ENCODE measurements around the gene HCFC1.
A peak's percentile ranks its signal among the peaks of the same experiment; 100 is the strongest.

HCFC1 gene

DNA sequence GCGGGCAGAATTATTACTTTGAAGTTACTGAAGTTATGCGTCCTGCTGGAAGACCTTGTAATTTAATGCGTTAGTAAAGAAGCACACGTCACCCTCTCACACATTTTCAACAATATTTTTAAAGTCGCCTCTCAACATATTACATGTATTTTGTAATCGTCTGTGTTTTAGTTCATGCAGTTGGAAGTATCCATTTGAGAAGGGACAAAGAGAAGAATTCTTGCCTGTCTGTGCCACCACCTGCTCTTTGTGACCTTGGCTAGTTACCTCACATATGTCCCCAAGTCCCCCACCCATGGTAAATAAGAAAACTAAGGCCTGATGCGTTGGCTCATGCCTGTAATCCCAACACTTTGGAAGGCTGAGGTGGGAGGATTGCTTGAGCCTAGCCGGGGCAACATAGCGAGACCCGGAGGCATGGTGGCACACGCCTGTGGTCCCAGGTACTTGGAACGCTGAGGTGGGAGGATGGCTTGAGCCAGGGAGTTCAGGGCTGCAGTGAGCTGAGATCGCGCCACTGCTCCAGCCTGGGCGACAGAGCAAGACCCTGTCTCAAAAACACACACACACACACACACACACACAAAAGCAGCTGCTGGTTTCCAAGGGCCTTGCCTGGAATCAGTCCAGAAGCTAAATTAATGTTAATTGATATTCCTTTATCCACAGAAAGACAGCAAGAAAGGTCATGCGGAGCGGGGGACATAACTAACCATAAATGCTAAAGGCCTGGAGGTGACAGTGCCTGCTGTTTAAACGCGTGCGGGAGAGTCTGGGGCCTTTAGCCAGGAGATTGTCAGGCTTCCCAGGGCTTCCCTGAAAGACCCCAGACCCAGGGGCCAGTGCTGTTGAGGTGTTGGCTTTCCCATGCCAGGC lies 1.7 kb upstream of the HCFC1 start:
- no peak for DNase-seq (ENCODE audit: low spot score)

- DNase-seq (ENCODE audit: low spot score), result peak; percentile 88
These were observed 929 bp upstream of the HCFC1 start, which contains the start of gene TMEM187 for GRCh38 chrX:153972368-153973126. TSS of gene TMEM187 (plus strand) at chrX:153972754. CDS start at chrX:153982063, 9,309 bp downstream.

GRCh38 chrX:153971124-153971449 lies 531 bp downstream of the HCFC1 start:
- DNase-seq (ENCODE audit: low spot score), result peak; percentile 87

DNA sequence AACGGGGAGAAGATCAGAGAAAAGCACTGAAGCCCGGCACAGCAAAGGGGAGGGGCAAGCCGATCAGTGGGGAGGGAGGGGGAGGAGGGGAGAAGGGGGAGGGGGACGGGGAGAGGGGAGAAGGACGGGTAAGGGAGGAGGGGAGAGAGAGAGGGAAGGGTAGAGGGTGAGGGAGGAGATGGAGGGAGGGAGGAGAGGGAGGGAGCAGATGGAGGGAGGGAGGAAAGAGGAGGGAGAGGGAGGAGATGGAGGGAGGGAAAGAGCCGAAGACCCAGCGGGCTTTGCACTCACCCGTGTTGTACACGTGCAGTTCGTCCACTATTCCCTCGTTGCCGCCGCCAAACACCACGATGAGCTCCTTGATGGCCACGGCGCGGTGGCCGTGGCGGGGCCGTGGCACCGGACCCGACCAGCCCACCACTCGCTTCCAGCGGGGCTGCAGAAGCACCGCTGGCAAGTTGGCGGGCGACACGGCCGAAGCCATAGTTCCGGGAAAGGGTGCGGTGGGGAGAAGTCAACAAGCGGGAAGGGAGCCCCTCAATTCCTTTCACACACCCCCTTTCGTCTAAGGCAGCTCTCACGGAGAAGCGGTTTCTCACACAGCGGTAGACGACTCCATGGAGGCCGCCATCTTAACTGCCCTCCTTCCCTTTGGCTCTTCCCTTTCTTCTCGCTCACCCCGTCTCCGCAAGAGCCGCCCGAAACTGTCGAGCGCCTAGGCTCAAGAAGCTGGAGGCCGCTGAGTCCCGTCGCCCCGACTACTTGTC lies 1.1 kb downstream of the HCFC1 start:
- no peak for DNase-seq (ENCODE audit: low spot score)

GRCh38 chrX:153969904-153970356 lies 1.7 kb downstream of the HCFC1 start:
- no peak for DNase-seq (ENCODE audit: low spot score)

- DNase-seq (ENCODE audit: low spot score), result no peak
These were observed 2.3 kb downstream of the HCFC1 start for GRCh38 chrX:153969125-153969903.

DNA sequence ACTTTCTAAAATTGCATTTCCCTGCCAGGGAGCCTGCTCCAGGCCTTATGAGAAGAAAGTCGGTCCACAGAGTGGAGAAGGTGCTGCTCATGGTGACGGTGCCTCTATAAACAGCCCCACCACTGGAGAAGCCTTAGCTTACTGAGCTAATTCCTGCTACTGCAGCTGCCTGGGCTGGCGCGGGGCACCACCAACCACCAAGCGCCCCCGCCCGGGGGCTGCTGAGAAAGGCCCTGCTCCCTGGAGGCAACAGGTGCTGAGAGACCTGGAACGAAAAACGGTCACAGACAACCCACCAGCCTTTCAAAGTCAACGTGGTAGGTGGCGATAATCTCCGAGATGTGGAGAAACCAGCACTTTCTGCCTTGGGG lies 2.9 kb downstream of the HCFC1 start:
- DNase-seq (ENCODE audit: low spot score), result no peak

DNA sequence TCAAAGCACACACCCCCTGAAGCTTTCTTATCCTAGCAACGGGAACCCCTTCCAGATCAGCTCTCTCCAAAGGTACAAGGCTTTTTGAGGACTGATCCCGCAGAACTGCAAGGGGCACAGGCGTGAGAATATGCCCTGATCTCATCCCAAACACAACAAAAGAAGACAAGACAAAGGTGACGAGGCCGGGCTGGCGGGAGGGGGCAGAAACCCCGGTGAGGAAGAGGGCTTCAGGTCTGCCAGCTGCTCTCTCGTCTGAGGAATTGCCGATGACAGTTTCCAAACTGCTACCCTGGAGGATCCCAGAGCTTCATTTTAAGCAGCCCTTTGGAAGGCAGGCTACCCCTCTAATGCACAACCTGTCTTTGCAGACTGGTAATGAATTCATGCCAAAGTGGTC lies 3.4 kb downstream of the HCFC1 start:
- no peak for DNase-seq (ENCODE audit: low spot score)

DNA sequence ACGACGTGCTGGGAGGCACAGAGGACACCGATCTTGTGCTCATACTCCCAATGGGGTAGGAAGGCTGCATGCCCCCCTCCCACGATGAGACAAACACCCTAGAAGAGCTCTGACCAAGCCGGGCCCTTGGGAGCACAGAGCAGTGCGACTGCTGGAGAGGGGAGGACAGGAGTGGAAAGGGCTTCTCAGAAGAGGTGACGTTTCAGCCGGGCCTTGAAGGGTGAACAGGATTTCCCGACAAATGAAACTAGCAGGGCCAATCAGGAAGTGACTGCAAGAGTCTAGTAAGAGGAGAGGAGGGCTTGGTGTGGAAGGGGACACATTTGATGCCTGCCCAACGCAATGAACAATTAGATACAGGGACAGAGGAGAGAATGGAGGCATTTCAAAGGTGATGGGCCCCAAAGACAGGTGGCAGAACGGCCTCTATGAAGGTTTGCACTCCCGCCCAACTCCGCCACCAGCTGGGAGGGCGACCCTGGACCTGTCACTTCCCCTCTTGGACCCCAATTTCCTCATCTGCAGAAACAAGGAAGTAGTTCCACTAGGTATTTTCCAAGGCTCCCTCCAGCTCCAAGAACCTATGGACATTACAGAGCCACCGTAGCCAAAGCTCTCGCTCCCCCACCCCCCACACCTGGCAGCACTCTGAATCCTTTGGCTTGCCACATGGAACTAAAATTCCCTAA lies 3.9 kb downstream of the HCFC1 start:
- DNase-seq (ENCODE audit: low spot score), result no peak

GRCh38 chrX:153966841-153967535 lies 4.6 kb downstream of the HCFC1 start:
- no peak for DNase-seq (ENCODE audit: low spot score)

- DNase-seq (ENCODE audit: low spot score), result no peak
These were observed 5.3 kb downstream of the HCFC1 start for GRCh38 chrX:153966283-153966688.

- no peak for DNase-seq (ENCODE audit: low spot score)
These were observed 6.2 kb downstream of the HCFC1 start for GRCh38 chrX:153965406-153965805.

DNA sequence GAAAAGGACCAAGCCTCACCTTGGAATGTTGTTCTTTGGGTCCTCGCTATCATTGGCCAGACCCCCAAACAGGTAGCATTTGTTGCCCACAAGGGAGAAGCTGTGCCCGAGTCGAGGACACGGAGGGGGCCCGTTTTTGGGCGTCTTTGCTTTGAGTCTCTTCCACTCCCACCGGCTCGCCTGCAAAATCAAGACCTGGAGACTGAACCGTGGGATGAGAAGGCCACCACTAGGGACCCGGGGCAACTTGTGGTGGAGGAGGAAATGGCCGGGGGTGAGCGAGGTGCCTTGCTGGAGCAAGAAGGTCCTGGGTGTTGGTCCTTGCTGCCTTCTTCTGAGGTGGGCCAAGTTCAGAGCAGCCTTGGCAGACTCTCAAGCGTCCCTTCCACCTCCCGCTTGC lies 7.5 kb downstream of the HCFC1 start:
- no peak for DNase-seq (ENCODE audit: low spot score)

DNA sequence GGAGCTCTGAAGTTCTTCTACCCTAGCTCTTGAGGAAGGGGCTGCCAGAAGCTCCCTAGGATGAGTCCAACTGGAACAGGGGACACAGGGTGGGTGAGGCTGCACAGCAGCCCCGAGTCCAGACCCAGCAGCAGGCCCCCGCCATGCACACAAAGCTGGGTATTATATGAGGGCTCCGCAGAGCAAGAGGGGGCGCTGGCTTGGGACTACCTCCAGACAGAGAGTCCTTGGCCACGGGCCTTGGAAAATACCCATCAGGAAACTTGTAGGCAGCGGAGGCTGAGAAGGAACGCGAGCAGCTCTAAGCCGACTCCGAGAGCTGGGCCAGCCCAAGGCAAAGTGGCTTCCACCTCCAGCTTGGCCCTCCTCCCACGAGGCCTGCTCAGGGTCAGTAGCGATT lies 8.1 kb downstream of the HCFC1 start:
- no peak for DNase-seq (ENCODE audit: low spot score)

DNA sequence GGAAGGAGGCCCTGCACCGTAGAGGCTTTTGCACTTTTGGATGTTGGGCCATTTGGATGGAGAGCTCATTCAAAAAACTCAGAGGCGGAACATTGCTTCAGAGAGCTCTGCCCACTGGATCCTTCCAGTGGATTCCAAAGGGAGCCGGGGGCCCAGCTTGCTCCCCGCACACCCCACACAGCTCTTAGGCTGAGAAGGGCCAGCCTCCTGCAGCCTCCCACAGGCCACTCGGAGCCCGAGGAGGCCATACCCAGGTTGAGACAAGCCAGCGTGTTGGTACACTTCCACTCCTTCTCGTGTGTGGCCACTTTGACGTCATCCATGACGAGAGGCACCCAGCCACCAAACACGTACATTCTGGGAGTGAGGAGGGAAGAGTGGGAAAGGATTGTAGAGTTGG lies 10.3 kb downstream of the HCFC1 start:
- DNase-seq (ENCODE audit: low spot score), result no peak

- no peak for DNase-seq (ENCODE audit: low spot score)
These were observed 10.8 kb downstream of the HCFC1 start for GRCh38 chrX:153960786-153961185.

GRCh38 chrX:153960077-153960476 lies 11.5 kb downstream of the HCFC1 start:
- no peak for DNase-seq (ENCODE audit: low spot score)

GRCh38 chrX:153959649-153960048 lies 12.0 kb downstream of the HCFC1 start:
- no peak for DNase-seq (ENCODE audit: low spot score)

DNA sequence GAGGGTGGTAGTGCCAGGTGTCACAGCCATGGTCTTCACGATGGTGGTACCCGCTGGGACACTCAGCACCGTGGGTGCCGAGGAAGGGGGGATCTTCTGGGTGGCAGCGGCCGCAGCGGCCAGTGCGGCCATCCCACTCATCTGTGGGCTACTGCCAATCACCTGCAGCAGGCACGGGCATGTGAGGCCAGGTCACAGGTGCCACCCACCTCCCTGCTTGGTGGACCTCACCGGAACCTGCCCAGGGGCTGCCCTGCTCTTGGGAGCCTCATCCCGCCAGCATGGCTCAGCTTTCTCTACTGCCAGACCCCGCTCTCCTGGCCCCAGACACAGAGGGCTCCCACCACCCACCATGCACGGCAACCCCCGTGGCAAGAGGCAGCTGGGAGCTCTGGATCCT lies 13.0 kb downstream of the HCFC1 start:
- DNase-seq (ENCODE audit: low spot score), result no peak

DNA sequence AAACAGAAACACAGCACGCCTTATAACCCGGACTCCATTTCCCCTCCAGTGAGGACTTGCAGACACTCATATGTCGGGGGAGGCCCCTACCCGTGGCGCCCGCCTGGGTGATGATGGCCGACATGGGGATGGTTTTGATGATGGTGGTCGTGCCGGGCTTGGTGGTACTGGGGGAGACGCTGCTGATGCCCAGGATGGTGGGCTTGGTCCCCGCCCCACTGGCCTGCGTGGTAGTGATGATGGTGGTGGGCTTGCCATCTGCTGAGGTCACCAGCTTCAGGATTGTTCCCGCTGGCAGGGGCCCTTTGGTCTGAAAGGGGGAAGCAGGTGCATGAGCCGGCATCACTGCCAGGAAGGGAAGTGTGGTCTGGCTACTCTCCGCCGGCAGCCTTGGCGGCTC lies 14.4 kb downstream of the HCFC1 start:
- DNase-seq (ENCODE audit: low spot score), result no peak
